Measurements from ENCODE around the gene TRUB1.
"Not testable (repeated sequence)": the region's sequence is repeated elsewhere in the genome, so short reads cannot be mapped to it uniquely, and the experiment has no call there.

Gene TRUB1
- long read RNA-seq, donor 1, transcript TRUB1-201 (8 exons, 3,408 nt): major isoform, 11 of 15 reads
- long read RNA-seq, donor 1, partial matches to known transcripts: 0 of 15 reads
- long read RNA-seq, donor 1, other reads (novel, unspliced or antisense): 0 of 15 reads
- long read RNA-seq, donor 2, transcript TRUB1-201 (8 exons, 3,408 nt): major isoform, 6 of 7 reads
- long read RNA-seq, donor 2, partial matches to known transcripts: 0 of 7 reads
- long read RNA-seq, donor 2, other reads (novel, unspliced or antisense): 0 of 7 reads
- long read RNA-seq, donor 3, transcript TRUB1-201 (8 exons, 3,408 nt): major isoform, 9 of 9 reads
- long read RNA-seq, donor 3, partial matches to known transcripts: 0 of 9 reads
- long read RNA-seq, donor 3, other reads (novel, unspliced or antisense): 0 of 9 reads
- long read RNA-seq, donor 4, transcript TRUB1-201 (8 exons, 3,408 nt): major isoform, 12 of 14 reads
- long read RNA-seq, donor 4, partial matches to known transcripts: 0 of 14 reads
- long read RNA-seq, donor 4, other reads (novel, unspliced or antisense): 0 of 14 reads
- long read RNA-seq, donor 5, transcript TRUB1-201 (8 exons, 3,408 nt): major isoform, 7 of 25 reads
- long read RNA-seq, donor 5, partial matches to known transcripts: 17 of 25 reads
- long read RNA-seq, donor 5, other reads (novel, unspliced or antisense): 0 of 25 reads
- long read RNA-seq, donor 6, transcript TRUB1-201 (8 exons, 3,408 nt): major isoform, 10 of 12 reads
- long read RNA-seq, donor 6, partial matches to known transcripts: 0 of 12 reads
- long read RNA-seq, donor 6, other reads (novel, unspliced or antisense): 0 of 12 reads
- long read RNA-seq, donor 7, transcript TRUB1-201 (8 exons, 3,408 nt): major isoform, 19 of 21 reads
- long read RNA-seq, donor 7, partial matches to known transcripts: 0 of 21 reads
- long read RNA-seq, donor 7, other reads (novel, unspliced or antisense): 0 of 21 reads
- long read RNA-seq, donor 8, transcript TRUB1-201 (8 exons, 3,408 nt): major isoform, 11 of 11 reads
- long read RNA-seq, donor 8, partial matches to known transcripts: 0 of 11 reads
- long read RNA-seq, donor 8, other reads (novel, unspliced or antisense): 0 of 11 reads

DNA sequence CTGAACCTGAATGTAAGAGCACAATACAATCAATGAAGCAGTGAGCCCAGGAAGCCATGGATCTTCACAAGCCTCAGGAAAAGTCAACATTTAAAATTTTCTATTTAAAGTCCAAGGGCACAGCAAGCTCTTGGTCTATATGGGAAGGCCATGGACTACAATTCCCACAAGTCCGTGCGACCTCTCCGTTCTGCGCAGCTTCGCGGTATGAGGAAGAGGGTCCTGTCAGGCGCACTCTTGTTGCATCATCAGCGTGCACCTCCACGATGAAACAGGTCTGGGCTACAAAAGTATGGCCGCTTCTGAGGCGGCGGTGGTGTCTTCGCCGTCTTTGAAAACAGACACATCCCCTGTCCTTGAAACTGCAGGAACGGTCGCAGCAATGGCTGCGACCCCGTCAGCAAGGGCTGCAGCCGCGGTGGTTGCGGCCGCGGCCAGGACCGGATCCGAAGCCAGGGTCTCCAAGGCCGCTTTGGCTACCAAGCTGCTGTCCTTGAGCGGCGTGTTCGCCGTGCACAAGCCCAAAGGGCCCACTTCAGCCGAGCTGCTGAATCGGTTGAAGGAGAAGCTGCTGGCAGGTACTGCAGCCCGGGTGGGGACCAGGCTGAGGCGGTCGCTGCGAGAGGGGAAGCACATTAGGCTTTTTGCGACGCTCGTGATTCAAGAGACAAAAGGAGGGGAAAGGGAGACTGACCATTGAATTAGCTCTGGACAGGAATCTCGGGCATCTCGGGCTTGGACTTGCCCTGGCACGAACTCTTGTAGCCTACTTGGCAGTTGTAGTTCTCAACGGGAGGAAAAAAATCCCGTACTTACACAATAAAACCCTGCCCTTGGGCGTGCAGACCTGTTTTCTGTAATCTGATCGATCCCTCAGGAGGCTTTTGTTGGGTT, at the start of gene TRUB1:
Gene TRUB1, plus strand, starts transcription at position 234 of the 894 bp plus-strand sequence. Its CDS starts 59 bp downstream, at position 293.
- peak; percentile 92 for DNase-seq

DNA sequence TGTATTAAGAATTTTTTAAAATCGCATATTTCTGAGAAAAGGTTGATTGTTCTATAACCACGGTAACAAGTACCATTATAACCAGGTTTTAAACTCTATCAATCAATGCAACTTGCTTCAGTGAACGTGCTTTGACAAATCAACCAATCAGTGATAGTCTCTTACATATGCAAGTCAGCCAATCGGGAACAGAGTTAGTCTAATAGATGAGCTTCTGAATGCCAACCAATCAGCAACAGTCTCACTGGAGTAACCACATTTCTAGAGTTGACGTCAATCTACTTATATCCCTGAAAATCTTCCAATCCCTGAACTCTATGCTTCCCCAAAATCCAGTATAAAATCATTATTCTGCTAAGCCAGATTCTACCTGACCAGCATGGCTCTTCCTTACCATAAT, 44.7 kb upstream of the TRUB1 start:
- DNase-seq: no peak

DNA sequence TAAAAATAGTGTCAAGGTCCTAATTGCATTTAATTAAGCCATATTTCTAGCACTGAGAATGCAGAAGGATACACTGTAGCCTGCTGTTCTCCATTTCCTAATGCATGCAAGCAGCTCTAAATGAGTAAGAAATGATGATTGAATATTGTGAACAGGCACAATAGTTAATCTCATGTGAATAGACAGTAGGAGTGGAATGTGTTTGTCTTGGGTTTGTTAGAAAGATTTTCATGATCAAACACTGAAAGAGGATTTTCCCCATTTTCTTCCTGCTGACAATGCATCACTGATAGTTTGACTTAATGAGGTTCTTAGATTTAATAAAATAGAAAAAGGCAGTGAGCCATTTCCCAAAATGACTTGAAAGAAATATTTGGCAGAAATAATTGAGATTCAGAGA, 43.1 kb upstream of the TRUB1 start:
- DNase-seq: no peak

DNA sequence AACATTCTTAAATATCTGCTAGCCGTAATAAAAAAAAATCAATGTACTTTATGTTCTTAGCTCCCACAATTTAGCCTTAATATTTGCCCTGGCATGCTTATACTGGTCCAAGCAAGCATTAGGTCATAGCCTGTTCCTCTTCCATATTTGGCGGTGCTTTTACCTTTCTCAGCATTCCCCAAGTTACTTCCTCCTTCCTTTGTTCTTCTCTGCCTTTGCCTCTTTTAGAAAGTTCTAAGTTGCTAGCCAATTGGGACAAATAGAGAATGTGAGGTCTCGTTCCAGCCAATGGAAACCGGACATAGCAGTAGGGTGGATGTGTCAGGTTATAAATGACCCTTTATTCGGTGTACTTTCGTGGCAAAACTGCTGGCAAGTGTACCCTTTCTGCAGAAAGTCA, 41.0 kb upstream of the TRUB1 start:
- not testable (repeated sequence) for DNase-seq

- no peak for DNase-seq
Measured at GRCh38 chr10:114897593-114897992, 40.4 kb upstream of the TRUB1 start.

GRCh38 chr10:114899982-114900381, 38.0 kb upstream of the TRUB1 start:
- DNase-seq: no peak

DNA sequence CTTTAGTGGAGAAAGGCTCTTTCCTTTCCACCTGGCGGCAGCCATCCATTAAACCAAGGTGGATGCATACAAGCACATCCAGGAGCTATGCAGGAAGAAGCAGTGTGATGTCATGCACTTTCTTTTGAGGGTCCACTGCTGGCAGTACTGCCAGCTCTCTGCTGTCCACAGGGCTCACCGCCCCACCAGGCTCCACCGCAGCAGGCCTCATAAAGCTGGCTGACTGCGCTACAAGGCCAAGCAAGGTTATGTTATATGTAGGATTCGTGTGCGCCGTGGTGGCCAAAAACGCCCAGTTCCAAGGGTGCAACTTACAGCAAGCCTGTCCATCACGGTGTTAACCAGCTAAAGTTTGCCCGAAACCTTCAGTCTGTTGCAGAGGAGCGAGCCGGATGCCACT, 37.3 kb upstream of the TRUB1 start:
- DNase-seq: no peak

GRCh38 chr10:114902151-114902550, 35.8 kb upstream of the TRUB1 start:
- DNase-seq: no peak

DNA sequence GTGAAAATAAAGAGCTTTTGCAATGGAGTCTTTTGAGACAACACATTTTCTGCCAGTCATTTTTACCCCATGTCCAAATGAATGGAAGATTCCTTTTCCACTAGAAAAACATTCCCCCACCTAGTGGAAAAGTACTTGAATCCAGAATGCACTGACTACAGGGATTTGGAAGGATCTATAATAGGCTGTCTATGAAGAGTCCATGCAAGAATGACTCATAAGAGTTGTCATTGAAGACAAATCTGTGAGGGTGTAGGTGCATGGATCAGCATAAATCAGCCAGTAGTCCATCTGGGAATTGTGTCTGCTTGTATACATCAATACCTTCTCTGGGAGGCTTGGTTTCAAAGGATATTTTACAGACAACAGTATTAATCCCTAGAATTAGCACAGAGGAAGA, 32.5 kb upstream of the TRUB1 start:
- no peak for DNase-seq

GRCh38 chr10:114906981-114907380, 31.0 kb upstream of the TRUB1 start:
- no peak for DNase-seq

GRCh38 chr10:114908896-114909295, 29.1 kb upstream of the TRUB1 start:
- DNase-seq: no peak

- DNase-seq: no peak
Measured at GRCh38 chr10:114911052-114911711, 26.8 kb upstream of the TRUB1 start.

DNA sequence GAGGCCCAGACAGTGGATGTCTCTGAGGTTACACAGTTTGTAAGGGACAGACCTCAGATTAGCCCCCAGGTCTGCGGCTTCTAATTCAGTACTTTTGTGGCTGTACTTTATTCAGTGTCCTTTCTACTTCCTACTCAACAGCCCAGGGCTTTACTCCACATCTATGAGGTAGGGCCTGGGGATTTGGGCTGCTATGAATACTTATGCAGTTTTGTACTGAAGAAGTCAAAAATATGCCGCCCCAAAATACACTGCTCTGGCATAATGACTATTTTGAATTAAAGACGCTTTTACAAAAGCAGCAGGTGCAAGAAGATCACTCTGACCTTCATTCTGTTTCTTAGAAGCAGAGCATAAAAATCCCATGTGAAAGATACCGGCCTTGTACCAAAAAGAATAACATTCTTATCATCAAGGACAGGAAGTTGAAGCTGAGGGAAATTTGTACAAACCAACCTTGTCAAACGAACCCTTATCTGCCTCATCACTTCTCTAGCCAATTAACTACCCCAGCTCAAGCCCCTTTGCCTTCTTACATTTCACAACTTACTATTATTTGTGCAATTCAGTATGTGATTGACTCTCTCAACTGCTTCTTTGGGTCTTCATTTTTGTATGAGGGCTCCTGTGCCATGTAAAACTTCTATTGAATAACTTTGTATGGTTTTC, 26.1 kb upstream of the TRUB1 start:
- DNase-seq: no peak

DNA sequence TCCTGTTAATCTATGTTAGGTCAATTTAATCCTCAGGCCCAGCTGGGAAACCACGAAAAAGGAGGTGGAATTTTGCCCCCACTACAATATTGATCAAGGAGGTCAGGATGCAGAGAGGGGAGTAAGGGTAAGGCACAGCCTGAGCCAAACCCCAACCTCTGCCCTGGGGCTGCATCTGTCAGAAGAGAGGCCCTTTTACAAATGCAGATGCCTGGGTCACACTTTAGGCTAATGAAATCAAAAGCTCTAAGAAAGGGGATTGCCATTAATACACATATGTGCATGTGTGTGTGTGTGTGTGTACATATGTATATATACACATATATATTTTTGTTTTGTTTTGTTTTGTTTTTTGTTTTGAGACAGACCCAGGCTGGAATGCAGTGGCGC, 25.5 kb upstream of the TRUB1 start:
- DNase-seq: no peak

DNA sequence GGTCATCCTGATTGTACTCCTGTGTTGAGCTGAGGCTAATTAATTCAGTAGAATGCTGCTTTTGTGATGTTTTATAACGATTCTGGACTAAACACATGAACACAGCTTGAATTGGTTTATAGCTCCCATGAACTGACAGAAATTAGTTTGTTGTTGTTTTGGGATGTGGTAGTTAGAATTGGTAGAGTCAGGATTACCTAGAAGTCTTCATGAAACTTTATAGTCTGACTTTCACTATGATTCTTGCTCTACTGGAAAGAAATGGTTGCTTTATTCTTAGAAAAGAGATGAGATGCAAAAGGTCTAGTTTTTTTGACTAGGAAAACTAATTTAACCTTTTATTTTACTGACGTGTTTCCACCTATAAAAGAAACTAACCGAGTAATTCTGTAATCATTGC, 23.4 kb upstream of the TRUB1 start:
- DNase-seq: no peak

DNA sequence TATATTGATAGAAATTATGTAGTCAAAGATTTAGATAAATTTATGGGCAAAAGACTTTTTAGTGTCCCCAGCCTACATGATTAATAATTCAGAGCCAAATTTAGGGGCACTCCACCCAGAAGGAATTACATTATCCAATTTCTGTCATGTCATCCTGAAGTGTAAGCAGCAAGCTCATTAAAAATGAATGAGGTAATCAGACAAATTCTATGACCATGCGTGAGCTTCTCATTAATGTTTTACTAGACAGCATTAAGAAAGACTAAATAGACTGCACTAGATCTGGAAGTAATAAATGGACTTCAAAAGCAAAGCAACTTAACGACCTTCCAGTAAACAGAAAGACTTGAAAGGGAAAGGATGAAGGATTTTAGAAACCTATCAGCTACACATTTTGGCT, 22.7 kb upstream of the TRUB1 start:
- no peak for DNase-seq

- no peak for DNase-seq
Measured at GRCh38 chr10:114916653-114917052, 21.3 kb upstream of the TRUB1 start.

- DNase-seq: no peak
Measured at GRCh38 chr10:114917459-114917858, 20.5 kb upstream of the TRUB1 start.

- no peak for DNase-seq
Measured at GRCh38 chr10:114917927-114918672, 19.9 kb upstream of the TRUB1 start.

DNA sequence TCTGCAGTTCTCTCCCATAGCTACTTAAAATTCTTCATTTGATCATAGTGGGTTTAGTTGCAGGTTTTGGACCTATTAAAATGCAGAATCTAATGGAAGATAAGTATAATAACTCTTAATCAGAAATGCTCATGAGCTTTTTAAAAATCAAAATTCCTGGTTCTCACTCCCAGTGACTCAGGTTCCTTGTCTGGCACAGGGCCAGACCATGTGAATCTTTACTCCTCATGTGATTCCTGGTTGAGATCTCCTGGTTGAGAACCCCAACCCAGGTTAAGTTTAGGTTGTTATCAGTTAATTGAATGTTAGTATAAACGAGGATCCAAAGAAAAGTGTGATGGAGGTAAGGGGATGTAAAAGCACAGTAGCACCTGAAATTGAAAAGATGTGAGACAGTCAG, 17.5 kb upstream of the TRUB1 start:
- DNase-seq: no peak
